SKM-1 (cell line): Measurements from ENCODE around the gene RHOA.
A peak's percentile ranks its signal among the peaks of the same experiment; 100 is the strongest.
"Not testable (repeated sequence)": the region's sequence is repeated elsewhere in the genome, so short reads cannot be mapped to it uniquely, and the experiment has no call there.

Experiments used
- DNase-seq: peaks from one replicate; lab custom pipeline; 2025; ENCODE audit not compliant: unreplicated experiment; lab: John Stamatoyannopoulos, UW

RHOA gene

DNA sequence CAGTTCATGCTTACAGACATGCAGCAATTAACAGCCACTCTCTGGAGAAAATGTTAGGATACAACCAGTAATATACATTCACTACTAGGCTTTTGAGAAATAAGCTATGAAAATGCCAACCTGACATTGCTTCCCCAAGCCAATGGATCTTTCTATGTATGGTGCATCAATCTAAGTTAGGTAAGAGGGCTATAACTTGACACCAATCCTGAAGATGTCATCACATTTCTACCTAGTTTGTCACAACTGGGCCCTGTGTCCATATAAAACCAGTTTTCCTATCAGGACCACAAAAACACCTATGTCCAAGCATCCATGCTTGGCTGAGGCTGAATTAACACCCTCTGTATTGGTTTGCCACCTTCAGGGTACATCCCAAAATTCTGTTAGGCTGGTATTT, 39.8 kb downstream of the RHOA start:
- no peak for DNase-seq

DNA sequence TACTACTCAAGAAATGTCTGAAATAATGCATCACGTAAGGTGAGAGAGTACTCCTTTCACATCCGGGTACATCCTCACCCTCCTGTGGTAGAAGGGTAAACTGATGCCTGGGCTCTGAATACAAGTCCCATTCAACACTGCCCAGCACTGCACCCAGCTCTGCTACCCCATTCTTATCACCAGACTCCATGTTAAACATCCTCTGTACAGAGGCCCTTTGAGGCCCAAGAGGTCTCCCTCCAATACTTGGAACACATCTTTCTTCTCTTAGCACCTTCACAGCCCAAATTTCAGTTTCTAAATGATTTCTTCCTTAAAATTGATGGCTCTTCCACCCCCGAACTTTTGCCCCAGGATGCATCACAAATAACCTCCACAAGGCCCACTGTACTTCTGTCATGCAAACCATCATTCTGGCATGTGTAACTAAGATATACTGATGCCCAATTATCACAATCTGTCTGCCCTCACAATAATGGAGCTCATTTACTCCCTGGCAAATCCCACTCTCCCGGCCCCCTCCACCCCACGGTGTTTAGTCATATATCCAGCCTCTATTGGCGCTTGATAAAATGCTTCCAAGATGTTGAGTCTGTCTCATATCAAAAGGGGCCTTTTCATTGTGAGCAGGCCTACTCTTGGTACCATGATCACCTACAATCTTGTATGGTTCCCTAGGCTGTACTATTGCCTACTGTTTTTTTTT, 41.0 kb downstream of the RHOA start:
- no peak for DNase-seq

- DNase-seq, result no peak
Measured at GRCh38 chr3:49362561-49362960, 49.2 kb downstream of the RHOA start.

GRCh38 chr3:49359623-49360022, 52.2 kb downstream of the RHOA start:
- DNase-seq, result no peak

DNA sequence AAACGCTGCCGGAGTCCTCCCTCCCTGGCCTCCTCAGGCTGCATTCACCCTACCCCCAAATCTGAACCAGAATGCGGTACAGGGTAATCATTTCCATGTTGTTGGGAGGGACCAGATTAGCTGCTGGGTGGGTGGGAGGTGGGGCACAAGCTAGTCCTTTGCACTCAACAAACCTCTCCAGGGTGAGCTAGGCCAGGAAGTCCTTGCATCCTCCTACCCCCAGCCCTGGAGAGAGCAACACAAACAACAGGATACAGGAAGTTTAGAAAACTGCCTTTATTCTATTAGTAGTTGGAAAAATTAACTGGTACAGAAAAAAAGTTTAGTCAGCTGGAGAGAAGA, 52.9 kb downstream of the RHOA start:
- DNase-seq, result no peak

DNA sequence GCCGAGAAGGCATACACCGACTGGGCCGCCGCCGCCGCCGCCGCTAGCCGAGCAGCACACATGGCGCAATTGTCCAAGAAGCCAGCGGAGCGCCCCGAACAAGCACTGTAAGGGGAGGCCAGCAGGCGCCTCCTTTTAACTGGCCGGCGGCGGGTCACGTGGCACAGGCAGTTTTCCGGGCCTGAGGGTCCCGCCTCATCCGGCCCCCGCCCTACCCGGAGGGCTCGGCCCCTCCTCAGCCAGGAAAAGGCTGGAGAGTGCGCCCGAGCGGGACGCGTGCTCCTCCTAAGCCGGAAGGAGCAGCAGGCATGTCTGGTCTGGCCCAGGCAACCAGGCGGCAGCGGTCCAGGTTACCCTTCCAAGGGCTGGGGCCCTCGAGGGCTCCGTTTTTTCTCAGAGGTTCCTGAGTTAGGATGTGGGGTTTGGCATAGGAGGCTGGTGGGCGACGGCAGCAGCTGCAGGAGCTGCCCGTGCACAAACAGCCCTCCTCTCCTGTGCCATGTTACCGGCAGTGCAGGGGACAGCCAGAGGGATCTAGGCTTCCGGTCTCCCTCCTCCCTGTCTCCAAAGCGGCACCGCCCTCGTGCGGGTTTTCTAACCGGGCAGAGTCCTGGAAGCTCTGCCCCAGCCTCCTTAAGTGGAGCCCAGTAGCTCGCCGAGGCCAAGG, 53.4 kb downstream of the RHOA start, which contains the start of gene GPX1:
GPX1 (minus strand) TSS at position 137 of the 667 bp plus-strand sequence; CDS start at position 62, 75 bp downstream.
- DNase-seq, result peak; percentile 77

DNA sequence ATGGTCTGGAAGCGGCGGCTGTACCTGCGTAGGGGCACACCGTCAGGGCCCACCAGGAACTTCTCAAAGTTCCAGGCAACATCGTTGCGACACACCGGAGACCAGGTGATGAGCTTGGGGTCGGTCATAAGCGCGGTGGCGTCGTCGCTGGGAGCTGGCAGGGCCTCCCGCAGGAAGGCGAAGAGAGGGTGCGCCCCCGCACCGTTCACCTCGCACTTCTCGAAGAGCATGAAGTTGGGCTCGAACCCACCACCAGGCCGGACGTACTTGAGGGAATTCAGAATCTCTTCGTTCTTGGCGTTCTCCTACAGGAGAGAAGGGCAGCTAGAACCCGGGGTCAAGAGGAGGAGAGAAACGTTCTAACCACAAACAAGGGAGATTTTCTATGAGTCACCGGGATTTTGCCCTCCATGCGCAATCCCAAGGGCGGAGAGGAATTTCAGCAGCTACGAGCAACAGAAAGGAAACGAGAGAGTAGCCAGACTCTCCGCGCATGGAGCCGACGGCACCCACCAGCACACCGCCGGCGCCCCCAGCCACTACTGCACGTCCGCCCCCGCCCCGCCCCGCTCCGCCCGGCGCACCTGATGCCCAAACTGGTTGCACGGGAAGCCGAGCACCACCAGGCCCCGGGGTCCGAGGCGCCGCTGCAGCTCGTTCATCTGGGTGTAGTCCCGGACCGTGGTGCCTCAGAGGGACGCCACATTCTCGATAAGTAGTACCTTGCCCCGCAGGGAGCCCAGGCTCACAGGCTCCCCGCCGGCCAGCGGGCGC, 54.1 kb downstream of the RHOA start:
- not testable (repeated sequence) for DNase-seq

DNA sequence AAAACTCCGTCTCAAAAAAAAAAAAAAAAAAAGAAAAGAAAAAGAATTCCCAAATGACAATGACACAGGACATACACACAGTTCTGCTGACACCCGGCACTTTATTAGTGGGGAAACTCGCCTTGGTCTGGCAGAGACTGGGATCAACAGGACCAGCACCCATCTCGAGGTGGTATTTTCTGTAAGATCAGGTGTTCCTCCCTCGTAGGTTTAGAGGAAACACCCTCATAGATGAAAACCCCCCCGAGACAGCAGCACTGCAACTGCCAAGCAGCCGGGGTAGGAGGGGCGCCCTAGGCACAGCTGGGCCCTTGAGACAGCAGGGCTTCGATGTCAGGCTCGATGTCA, 54.7 kb downstream of the RHOA start:
- not testable (repeated sequence) for DNase-seq

GRCh38 chr3:49352890-49353421, 58.8 kb downstream of the RHOA start:
- no peak for DNase-seq

DNA sequence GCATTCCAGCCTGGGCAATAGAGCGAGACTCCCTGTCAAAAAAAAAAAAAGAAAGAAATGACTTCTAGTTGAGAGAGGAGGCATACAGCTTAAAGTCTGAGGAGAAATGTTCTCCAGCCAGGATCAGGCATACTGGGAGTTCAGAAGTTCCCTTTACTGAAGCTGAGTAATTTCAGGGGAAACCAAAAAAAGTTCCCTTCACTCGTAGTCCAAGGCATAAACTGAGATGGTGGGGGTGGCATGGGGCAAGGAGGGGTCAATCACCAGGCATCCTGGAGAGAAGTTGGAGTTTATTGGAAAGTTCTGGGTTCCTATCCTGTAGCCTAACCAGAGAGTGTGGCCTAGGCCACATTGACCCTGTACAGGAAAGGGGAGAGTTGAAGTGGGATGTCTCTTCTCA, 59.5 kb downstream of the RHOA start:
- DNase-seq, result no peak

- DNase-seq, result no peak
Measured at GRCh38 chr3:49351521-49352011, 60.2 kb downstream of the RHOA start.

DNA sequence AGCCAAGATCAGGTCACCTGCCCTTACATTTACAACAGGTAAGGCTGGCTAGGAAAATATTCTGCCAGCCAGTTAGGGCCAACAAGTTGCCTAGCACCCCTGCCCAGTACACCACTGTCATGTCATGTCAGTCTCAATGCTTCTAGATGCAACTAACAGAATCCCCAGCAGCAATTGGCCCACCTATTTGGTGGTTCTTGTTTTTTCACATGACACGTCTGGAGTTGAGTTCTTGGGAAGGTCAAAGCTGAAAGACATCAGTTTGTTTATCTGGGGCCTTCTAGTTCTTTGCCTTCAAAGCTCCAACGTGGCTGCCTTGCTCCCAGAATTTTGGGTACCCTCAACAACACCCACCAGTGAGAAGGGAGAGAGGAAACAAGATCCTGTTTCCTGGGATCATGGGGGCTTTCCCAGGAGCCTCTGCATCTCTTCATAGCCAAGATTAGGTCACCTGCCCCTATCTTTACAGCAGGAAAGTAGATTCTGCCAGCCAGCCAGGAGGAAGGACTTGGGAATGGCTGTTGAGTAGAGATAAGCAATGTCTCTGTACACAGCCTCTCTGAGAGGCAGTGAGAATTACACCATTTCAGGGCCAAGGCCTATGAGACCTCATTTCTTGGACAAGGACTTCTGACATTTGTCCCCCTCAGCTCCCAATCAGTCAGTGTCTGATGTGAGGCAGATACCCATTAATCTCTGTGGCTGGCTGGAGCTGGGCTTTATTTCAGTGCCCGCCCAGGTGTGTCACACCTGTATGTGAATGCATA, 62.2 kb downstream of the RHOA start:
- DNase-seq, result no peak

DNA sequence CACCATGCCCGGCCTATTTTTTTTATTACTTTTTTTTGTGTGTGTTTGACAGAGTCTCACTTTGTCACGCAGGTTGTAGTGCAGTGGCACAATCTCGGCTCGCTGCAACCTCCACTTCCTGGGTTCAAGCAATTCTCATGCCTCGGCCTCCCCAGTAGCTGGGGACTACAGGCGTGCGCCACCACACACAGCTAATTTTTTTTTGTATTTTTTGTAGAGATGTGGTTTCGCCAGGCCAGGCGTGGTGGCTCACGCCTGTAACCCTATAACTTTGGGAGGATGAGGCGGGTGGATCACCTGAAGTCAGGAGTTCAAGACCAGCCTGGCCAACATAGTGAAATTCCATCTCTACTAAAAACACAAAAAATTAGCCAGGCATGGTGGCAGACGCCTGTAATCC, 63.4 kb downstream of the RHOA start:
- DNase-seq, result not testable (repeated sequence)

GRCh38 chr3:49346797-49347251, 65.0 kb downstream of the RHOA start:
- DNase-seq, result no peak

GRCh38 chr3:49343163-49343562, 68.6 kb downstream of the RHOA start:
- DNase-seq, result no peak

GRCh38 chr3:49341996-49342395, 69.8 kb downstream of the RHOA start:
- DNase-seq, result no peak

DNA sequence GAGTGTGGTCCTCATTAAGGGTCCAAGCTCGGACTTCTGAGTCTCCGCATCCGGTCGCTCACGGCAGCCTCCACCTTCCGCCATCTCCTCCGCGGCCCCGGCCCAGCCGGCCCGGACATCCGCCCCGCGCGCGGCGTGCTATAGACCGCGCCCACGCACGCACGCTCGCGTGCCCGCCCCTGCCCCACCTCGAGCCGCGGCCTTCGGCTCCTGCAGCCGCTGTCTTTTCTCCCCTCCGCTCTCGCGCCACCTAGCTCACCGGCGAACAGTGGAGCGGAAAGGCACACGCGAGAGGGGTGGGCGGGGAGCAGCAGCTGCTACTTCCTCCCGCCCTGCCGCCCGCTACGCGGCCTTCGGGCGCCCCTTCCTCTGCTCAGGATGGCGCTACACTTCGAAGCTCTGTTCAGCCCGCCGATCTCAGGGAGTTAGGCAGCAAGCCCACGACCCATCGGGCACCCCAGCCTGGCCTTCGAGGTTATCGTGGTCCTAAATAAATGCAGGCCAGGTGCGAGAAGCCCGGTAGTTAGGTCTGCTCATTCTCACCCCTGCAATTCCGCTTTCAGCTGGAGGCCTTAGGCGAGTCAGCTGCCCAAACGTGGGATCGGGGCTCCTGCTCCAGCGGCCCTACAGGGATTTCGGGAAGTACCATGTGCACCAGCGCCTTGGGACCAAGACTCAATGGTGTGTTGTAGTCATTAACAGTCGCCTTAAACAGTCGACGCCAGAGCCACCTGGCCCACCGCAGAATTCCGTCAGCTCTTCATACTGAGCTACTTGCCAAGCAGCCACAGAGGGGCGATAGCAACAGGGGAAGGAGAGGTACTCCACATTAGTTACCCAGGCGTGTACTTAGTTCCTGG, 71.6 kb downstream of the RHOA start, which contains the start of gene USP4:
USP4 (minus strand) TSS at position 113 of the 860 bp plus-strand sequence; CDS start at position 84, 29 bp downstream.
- DNase-seq, result peak; percentile 88

GRCh38 chr3:49339581-49339940, 72.2 kb downstream of the RHOA start:
- no peak for DNase-seq

- DNase-seq, result no peak
Measured at GRCh38 chr3:49333916-49334633, 77.7 kb downstream of the RHOA start.
